GM23338 (cell line): Measurements from ENCODE around the gene TUBB1. TPM values are rescaled to one million over a fixed set of nuclear protein-coding genes. Genes with fewer than 3 reads are reported as not detected.

ENCODE experiments used
- ATAC-seq: fragments of 200-7000 bp; cut with Tn5 transposase; 3 replicates; pipeline ENCODE4 v1.9.1; 2020
- DNase-seq: peaks from one replicate; pipeline ENCODE4 v3.0.0-alpha.2; 2015; ENCODE audit warnings: low spot score
- H2AFZ ChIP-seq: fragments of 200-600 bp; sonication (generic); 2 replicates; pipeline ENCODE4 v1.8.0; 2016; ENCODE audit warnings: antibody characterized with exemption, mild to moderate bottlenecking, moderate library complexity
- H3F3A ChIP-seq: fragments of 200-600 bp; sonication (generic); replicated peaks from 2 replicates; pipeline ENCODE4 v1.8.0; 2017; ENCODE audit warnings: antibody characterized with exemption, mixed run types, low read depth
- H3K27ac ChIP-seq: fragments of 200-600 bp; sonication (generic); 2 replicates; pipeline ENCODE4 v1.6.1; 2016; ENCODE audit warnings: low read depth
- H3K27me3 ChIP-seq: fragments of 200-600 bp; sonication (generic); 2 replicates; pipeline ENCODE4 v1.8.0; 2016; ENCODE audit warnings: mild to moderate bottlenecking, mixed run types, moderate library complexity; ENCODE audit not compliant: insufficient read depth
- H3K36me3 ChIP-seq: fragments of 200-600 bp; sonication (generic); 2 replicates; pipeline ENCODE4 v1.8.0; 2016; ENCODE audit warnings: mild to moderate bottlenecking; ENCODE audit not compliant: insufficient read depth
- H3K4me1 ChIP-seq: fragments of 200-600 bp; sonication (generic); 2 replicates; pipeline ENCODE4 v1.8.0; 2016; ENCODE audit warnings: mild to moderate bottlenecking, moderate library complexity; ENCODE audit not compliant: insufficient read depth
- H3K4me2 ChIP-seq: fragments of 200-600 bp; sonication (generic); 2 replicates; pipeline ENCODE4 v1.7.1; 2017; ENCODE audit warnings: mixed run types
- H3K4me3 ChIP-seq: fragments of 200-600 bp; sonication (generic); 2 replicates; pipeline ENCODE4 v1.6.1; 2016; ENCODE audit warnings: mixed run types
- H3K79me2 ChIP-seq: fragments of 200-600 bp; sonication (generic); replicated peaks from 2 replicates; pipeline ENCODE4 v1.8.0; 2017; ENCODE audit warnings: mild to moderate bottlenecking; ENCODE audit not compliant: insufficient read depth
- H3K9me2 ChIP-seq: fragments of 200-600 bp; sonication (generic); 2 replicates; pipeline ENCODE4 v1.8.0; 2017; ENCODE audit not compliant: insufficient read depth
- H4K20me1 ChIP-seq: fragments of 200-600 bp; sonication (generic); replicated peaks from 2 replicates; pipeline ENCODE4 v1.8.0; 2017; ENCODE audit warnings: mild to moderate bottlenecking; ENCODE audit not compliant: insufficient read depth
- H3K27ac Mint-ChIP-seq: 2 replicates; pipeline ENCODE4 v1.8.0; 2020; ENCODE audit warnings: inconsistent platforms, mild to moderate bottlenecking, moderate library complexity, mixed read lengths
- H3K27me3 Mint-ChIP-seq: 3 replicates; pipeline ENCODE4 v1.8.0; 2022; ENCODE audit warnings: low read depth, mild to moderate bottlenecking, moderate library complexity, mixed read lengths, inconsistent platforms; ENCODE audit not compliant: insufficient read depth, poor library complexity
- H3K36me3 Mint-ChIP-seq: 3 replicates; pipeline ENCODE4 v1.8.0; 2021; ENCODE audit warnings: low read depth, mild to moderate bottlenecking, inconsistent platforms, moderate library complexity, mixed read lengths
- H3K4me1 Mint-ChIP-seq: 3 replicates; pipeline ENCODE4 v1.8.0; 2020; ENCODE audit warnings: mild to moderate bottlenecking, inconsistent platforms, mixed read lengths
- H3K4me3 Mint-ChIP-seq: 3 replicates; pipeline ENCODE4 v1.8.0; 2021; ENCODE audit warnings: moderate library complexity, mild to moderate bottlenecking, inconsistent platforms, mixed read lengths
- H3K9me3 Mint-ChIP-seq: 3 replicates; pipeline ENCODE4 v1.8.0; 2020; ENCODE audit warnings: moderate library complexity, mild to moderate bottlenecking, inconsistent platforms, mixed read lengths
- CREB1 ChIP-seq: fragments of 250-450 bp; sonication (Bioruptor Pico); IDR thresholded peaks from 2 replicates; pipeline ENCODE4 v1.5.0; 2020; ENCODE audit warnings: low read depth, mild to moderate bottlenecking, moderate library complexity
- CTCF ChIP-seq, 2 experiments: fragments of 200-600 bp in 1 of 2; sonication (generic) in 1 of 2; conservative IDR thresholded peaks; 2 replicates each; pipeline versions ENCODE4 v1.5.1 to v1.6.1; 2016 to 2017; ENCODE audit warnings: antibody characterized with exemption in 2 of 2, low read depth in 2 of 2, mild to moderate bottlenecking in 2 of 2, moderate library complexity in 1 of 2
- EZH2 ChIP-seq: fragments of 200-600 bp; sonication (generic); IDR thresholded peaks from one replicate; pipeline ENCODE4 v1.8.0; 2017; ENCODE audit warnings: antibody characterized with exemption, mild to moderate bottlenecking, low read depth; ENCODE audit not compliant: unreplicated experiment
- JUNB ChIP-seq: IDR thresholded peaks from one replicate; pipeline ENCODE4 v1.6.1; 2016; ENCODE audit warnings: antibody characterized with exemption; ENCODE audit not compliant: unreplicated experiment
- POLR2AphosphoS5 ChIP-seq: IDR thresholded peaks from 2 replicates; pipeline ENCODE4 v1.6.1; 2016; ENCODE audit warnings: antibody characterized with exemption, low read depth
- ZNF331 ChIP-seq: fragments of 250-450 bp; sonication (Bioruptor Pico); IDR thresholded peaks from 2 replicates; pipeline ENCODE4 v1.5.0; 2020; ENCODE audit warnings: low read depth, mild to moderate bottlenecking, moderate library complexity
- polyA plus RNA-seq: library from polyadenylated mRNA; unstranded; fragments of >200 nt; fragmentation: Nextera tagmentation; extraction: Ambion mirVana; gene quantifications from 2 replicates; pipeline ENCODE4 v1.2.1, GENCODE V29; 2016
- total RNA-seq: library from RNA; depleted of rRNA; stranded (reverse); fragments of >200 nt; shearing (Covaris generic); gene quantifications from 2 replicates; pipeline ENCODE4 v1.2.3, GENCODE V29; 2014
- TF ChIP-seq, protein P1 (sequence below): fragments of 250-450 bp; sonication (Bioruptor Pico); IDR thresholded peaks from 2 replicates; pipeline ENCODE4 v1.5.0; 2020; ENCODE audit warnings: mild to moderate bottlenecking, moderate library complexity
- TF ChIP-seq, protein P2 (sequence below): IDR thresholded peaks from 2 replicates; pipeline ENCODE4 v1.6.1; 2016; ENCODE audit warnings: antibody characterized with exemption
- TF ChIP-seq, protein P3 (sequence below): IDR thresholded peaks from one replicate; pipeline ENCODE4 v1.6.1; 2018; ENCODE audit warnings: antibody characterized with exemption; ENCODE audit not compliant: unreplicated experiment

The TUBB1 gene
- total and polyA plus RNA-seq, 2 experiments from 2014 or later = not detected

DNA sequence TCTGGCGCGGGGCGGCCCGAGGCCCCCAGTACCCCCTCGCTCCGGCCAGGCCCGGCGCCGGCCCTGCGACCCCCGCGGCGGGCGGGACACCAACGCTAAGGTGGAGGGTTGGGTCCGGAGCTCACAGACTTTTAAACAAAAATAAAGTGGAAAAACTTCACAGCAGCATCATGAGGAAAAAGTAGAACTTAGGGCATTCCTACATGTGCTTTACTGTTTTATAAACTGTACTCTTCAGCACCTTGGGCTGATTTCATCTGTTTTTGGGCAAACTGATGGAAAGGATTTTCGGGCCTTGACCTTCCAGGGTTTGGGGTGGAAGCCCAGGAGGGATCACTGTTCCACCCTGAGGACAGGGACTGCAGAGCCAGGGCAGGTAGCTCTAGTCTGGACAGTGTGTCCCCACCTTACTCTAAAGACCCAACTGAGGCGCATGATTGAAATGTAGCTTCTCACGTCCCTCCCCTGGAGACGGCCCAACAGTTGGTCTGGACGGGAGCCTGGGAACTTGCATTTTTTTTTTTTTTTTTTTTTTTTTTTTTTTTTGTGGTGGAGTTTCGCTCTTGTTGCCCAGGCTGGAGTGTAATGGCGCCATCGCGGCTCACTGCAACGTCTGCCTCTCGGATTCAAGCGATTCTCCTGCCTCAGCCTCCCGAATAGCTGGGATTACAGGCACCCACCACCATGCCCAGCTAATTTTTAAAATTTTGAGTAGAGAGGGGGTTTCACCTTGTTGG lies 37.4 kb upstream of the TUBB1 start (continued):
- TF ChIP-seq, protein P1, sequence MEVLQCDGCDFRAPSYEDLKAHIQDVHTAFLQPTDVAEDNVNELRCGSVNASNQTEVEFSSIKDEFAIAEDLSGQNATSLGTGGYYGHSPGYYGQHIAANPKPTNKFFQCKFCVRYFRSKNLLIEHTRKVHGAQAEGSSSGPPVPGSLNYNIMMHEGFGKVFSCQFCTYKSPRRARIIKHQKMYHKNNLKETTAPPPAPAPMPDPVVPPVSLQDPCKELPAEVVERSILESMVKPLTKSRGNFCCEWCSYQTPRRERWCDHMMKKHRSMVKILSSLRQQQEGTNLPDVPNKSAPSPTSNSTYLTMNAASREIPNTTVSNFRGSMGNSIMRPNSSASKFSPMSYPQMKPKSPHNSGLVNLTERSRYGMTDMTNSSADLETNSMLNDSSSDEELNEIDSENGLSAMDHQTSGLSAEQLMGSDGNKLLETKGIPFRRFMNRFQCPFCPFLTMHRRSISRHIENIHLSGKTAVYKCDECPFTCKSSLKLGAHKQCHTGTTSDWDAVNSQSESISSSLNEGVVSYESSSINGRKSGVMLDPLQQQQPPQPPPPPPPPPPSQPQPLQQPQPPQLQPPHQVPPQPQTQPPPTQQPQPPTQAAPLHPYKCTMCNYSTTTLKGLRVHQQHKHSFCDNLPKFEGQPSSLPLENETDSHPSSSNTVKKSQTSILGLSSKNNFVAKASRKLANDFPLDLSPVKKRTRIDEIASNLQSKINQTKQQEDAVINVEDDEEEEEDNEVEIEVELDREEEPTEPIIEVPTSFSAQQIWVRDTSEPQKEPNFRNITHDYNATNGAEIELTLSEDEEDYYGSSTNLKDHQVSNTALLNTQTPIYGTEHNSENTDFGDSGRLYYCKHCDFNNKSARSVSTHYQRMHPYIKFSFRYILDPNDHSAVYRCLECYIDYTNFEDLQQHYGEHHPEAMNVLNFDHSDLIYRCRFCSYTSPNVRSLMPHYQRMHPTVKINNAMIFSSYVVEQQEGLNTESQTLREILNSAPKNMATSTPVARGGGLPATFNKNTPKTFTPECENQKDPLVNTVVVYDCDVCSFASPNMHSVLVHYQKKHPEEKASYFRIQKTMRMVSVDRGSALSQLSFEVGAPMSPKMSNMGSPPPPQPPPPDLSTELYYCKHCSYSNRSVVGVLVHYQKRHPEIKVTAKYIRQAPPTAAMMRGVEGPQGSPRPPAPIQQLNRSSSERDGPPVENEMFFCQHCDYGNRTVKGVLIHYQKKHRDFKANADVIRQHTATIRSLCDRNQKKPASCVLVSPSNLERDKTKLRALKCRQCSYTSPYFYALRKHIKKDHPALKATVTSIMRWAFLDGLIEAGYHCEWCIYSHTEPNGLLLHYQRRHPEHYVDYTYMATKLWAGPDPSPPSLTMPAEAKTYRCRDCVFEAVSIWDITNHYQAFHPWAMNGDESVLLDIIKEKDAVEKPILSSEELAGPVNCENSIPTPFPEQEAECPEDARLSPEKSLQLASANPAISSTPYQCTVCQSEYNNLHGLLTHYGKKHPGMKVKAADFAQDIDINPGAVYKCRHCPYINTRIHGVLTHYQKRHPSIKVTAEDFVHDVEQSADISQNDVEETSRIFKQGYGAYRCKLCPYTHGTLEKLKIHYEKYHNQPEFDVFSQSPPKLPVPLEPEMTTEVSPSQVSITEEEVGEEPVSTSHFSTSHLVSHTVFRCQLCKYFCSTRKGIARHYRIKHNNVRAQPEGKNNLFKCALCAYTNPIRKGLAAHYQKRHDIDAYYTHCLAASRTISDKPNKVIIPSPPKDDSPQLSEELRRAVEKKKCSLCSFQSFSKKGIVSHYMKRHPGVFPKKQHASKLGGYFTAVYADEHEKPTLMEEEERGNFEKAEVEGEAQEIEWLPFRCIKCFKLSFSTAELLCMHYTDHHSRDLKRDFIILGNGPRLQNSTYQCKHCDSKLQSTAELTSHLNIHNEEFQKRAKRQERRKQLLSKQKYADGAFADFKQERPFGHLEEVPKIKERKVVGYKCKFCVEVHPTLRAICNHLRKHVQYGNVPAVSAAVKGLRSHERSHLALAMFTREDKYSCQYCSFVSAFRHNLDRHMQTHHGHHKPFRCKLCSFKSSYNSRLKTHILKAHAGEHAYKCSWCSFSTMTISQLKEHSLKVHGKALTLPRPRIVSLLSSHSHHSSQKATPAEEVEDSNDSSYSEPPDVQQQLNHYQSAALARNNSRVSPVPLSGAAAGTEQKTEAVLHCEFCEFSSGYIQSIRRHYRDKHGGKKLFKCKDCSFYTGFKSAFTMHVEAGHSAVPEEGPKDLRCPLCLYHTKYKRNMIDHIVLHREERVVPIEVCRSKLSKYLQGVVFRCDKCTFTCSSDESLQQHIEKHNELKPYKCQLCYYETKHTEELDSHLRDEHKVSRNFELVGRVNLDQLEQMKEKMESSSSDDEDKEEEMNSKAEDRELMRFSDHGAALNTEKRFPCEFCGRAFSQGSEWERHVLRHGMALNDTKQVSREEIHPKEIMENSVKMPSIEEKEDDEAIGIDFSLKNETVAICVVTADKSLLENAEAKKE = no peak

GRCh38 chr20:58982406-58983114 lies 36.7 kb upstream of the TUBB1 start:
- H4K20me1 ChIP-seq = peaks cover 26% of the 10 kb centered on the region; the same call in 1 of the 2 replicates
- H3K36me3 ChIP-seq = peaks cover 13% of the 10 kb centered on the region
- Mint-ChIP-seq H3K9me3 (no peaks in the 10 kb centered on the region; the same call in 2 of the 3 replicates), H3K4me1 (peaks cover 31% of the 10 kb centered on the region), H3K27ac (peak overlapping the region; percentile 45; the same call in 1 of the 2 replicates), H3K27me3 (peaks cover 10% of the 10 kb centered on the region), H3K36me3 (peaks cover 24% of the 10 kb centered on the region), H3K4me3 (peak overlapping the region; percentile 89)
- peak overlapping the region; percentile 95 for H3K4me2 ChIP-seq
- no peaks in the 10 kb centered on the region for H3F3A ChIP-seq
- no peak overlapping the region for H2AFZ ChIP-seq
- no peak overlapping the region for H3K27ac ChIP-seq
- peaks cover 50% of the 10 kb centered on the region for H3K79me2 ChIP-seq
- H3K9me2 ChIP-seq = no peaks in the 10 kb centered on the region; the same call in 1 of the 2 replicates
- H3K4me3 ChIP-seq = peak overlapping the region; percentile 94
- no peak for ATAC-seq
- peaks cover 20% of the 10 kb centered on the region for H3K4me1 ChIP-seq
- DNase-seq = no peak
- H3K27me3 ChIP-seq = no peaks in the 10 kb centered on the region
- TF ChIP-seq JUNB (no peak), ZNF331 (no peak), POLR2AphosphoS5 (no peak), CTCF (conservative IDR thresholded peaks at IDR 0.05; ENCODE audit: low read depth in 2 of 2) (no peak), CREB1 (CRISPR knock-in tag) (no peak), EZH2 (no peak)
- TF ChIP-seq, protein P2, sequence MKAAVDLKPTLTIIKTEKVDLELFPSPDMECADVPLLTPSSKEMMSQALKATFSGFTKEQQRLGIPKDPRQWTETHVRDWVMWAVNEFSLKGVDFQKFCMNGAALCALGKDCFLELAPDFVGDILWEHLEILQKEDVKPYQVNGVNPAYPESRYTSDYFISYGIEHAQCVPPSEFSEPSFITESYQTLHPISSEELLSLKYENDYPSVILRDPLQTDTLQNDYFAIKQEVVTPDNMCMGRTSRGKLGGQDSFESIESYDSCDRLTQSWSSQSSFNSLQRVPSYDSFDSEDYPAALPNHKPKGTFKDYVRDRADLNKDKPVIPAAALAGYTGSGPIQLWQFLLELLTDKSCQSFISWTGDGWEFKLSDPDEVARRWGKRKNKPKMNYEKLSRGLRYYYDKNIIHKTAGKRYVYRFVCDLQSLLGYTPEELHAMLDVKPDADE = no peak
- TF ChIP-seq, protein P3, sequence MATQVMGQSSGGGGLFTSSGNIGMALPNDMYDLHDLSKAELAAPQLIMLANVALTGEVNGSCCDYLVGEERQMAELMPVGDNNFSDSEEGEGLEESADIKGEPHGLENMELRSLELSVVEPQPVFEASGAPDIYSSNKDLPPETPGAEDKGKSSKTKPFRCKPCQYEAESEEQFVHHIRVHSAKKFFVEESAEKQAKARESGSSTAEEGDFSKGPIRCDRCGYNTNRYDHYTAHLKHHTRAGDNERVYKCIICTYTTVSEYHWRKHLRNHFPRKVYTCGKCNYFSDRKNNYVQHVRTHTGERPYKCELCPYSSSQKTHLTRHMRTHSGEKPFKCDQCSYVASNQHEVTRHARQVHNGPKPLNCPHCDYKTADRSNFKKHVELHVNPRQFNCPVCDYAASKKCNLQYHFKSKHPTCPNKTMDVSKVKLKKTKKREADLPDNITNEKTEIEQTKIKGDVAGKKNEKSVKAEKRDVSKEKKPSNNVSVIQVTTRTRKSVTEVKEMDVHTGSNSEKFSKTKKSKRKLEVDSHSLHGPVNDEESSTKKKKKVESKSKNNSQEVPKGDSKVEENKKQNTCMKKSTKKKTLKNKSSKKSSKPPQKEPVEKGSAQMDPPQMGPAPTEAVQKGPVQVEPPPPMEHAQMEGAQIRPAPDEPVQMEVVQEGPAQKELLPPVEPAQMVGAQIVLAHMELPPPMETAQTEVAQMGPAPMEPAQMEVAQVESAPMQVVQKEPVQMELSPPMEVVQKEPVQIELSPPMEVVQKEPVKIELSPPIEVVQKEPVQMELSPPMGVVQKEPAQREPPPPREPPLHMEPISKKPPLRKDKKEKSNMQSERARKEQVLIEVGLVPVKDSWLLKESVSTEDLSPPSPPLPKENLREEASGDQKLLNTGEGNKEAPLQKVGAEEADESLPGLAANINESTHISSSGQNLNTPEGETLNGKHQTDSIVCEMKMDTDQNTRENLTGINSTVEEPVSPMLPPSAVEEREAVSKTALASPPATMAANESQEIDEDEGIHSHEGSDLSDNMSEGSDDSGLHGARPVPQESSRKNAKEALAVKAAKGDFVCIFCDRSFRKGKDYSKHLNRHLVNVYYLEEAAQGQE = no peak
